Karpas-422 (cell line): ENCODE data around the gene SUGCT. TPM values are rescaled to one million over a fixed set of nuclear protein-coding genes. Genes with fewer than 3 reads are reported as not detected.

Source experiments
- DNase-seq: peaks from one replicate; pipeline ENCODE4 v3.0.0-alpha.2; 2015
- H2AFZ ChIP-seq: fragments of 200-600 bp; sonication (generic); 2 replicates; pipeline ENCODE4 v1.6.1; 2014; ENCODE audit warnings: antibody characterized with exemption, low read length, mixed read lengths
- H3K27ac ChIP-seq: fragments of 200-600 bp; sonication (generic); 2 replicates; pipeline ENCODE4 v1.5.1; 2014; ENCODE audit warnings: mild to moderate bottlenecking, low read length, moderate library complexity
- H3K27me3 ChIP-seq: fragments of 200-600 bp; sonication (generic); 2 replicates; pipeline ENCODE4 v1.6.1; 2014; ENCODE audit warnings: low read length, mixed read lengths
- H3K36me3 ChIP-seq: fragments of 200-600 bp; sonication (generic); 2 replicates; pipeline ENCODE4 v1.6.1; 2014; ENCODE audit warnings: low read length, mixed read lengths; ENCODE audit not compliant: insufficient read depth
- H3K4me1 ChIP-seq: fragments of 200-600 bp; sonication (generic); 2 replicates; pipeline ENCODE4 v1.6.1; 2014; ENCODE audit warnings: mild to moderate bottlenecking, low read length, mixed read lengths
- H3K4me2 ChIP-seq: fragments of 200-600 bp; sonication (generic); 2 replicates; pipeline ENCODE4 v1.6.1; 2014; ENCODE audit warnings: low read length, low read depth, mild to moderate bottlenecking; ENCODE audit not compliant: poor library complexity, severe bottlenecking
- H3K4me3 ChIP-seq: fragments of 200-600 bp; sonication (generic); 2 replicates; pipeline ENCODE4 v1.5.1; 2014; ENCODE audit warnings: mild to moderate bottlenecking, antibody characterized with exemption, low read length, mixed read lengths
- H3K79me2 ChIP-seq: fragments of 200-600 bp; sonication (generic); 2 replicates; pipeline ENCODE4 v1.6.1; 2014; ENCODE audit warnings: mild to moderate bottlenecking, low read length, mixed read lengths
- H3K9ac ChIP-seq: fragments of 200-600 bp; sonication (generic); 2 replicates; pipeline ENCODE4 v1.6.0; 2014; ENCODE audit warnings: low read length
- H3K9me2 ChIP-seq: fragments of 200-600 bp; sonication (generic), shearing (Covaris generic); replicated peaks from 2 replicates; pipeline ENCODE4 v1.6.0; 2014; ENCODE audit warnings: mild to moderate bottlenecking, low read length, moderate library complexity; ENCODE audit not compliant: insufficient read depth
- H3K9me3 ChIP-seq: fragments of 300-700, 200-600 bp; sonication (generic); 2 replicates; pipeline ENCODE4 v1.6.1; 2014; ENCODE audit warnings: low read length, mixed read lengths
- H4K20me1 ChIP-seq: fragments of 200-600 bp; sonication (generic); 2 replicates; pipeline ENCODE4 v1.6.1; 2014; ENCODE audit warnings: mild to moderate bottlenecking, antibody characterized with exemption, low read length, low read depth; ENCODE audit not compliant: insufficient read depth
- total RNA-seq: library from RNA; depleted of rRNA; stranded (reverse); fragments of >200 nt; shearing (Covaris generic); gene quantifications from 2 replicates; pipeline ENCODE4 v1.2.3, GENCODE V29; 2014; ENCODE audit warnings: low replicate concordance

SUGCT gene
- total RNA-seq, 1 experiment from 2014 or later: 0.48 TPM

GRCh38 chr7:40638545-40639320 lies 503.9 kb downstream of the SUGCT start:
- Histone ChIP-seq H3K36me3 (no peaks in the 10 kb centered on the region), H3K4me3 (no peak overlapping the region), H3K4me2 (no peak overlapping the region), H3K79me2 (no peaks in the 10 kb centered on the region), H2AFZ (no peak overlapping the region), H3K9ac (no peak overlapping the region), H3K27me3 (no peaks in the 10 kb centered on the region), H3K27ac (no peak overlapping the region), H3K9me2 (no peaks in the 10 kb centered on the region), H4K20me1 (no peaks in the 10 kb centered on the region), H3K9me3 (no peaks in the 10 kb centered on the region), H3K4me1 (no peaks in the 10 kb centered on the region)
- DNase-seq: no peak

- Histone ChIP-seq H3K79me2 (no peaks in the 10 kb centered on the region), H4K20me1 (no peaks in the 10 kb centered on the region), H2AFZ (no peak overlapping the region), H3K4me1 (no peaks in the 10 kb centered on the region), H3K27ac (no peak overlapping the region), H3K27me3 (no peaks in the 10 kb centered on the region), H3K36me3 (no peaks in the 10 kb centered on the region), H3K9me3 (no peaks in the 10 kb centered on the region), H3K9ac (no peak overlapping the region), H3K4me2 (no peak overlapping the region), H3K9me2 (no peaks in the 10 kb centered on the region), H3K4me3 (no peak overlapping the region)
- DNase-seq: no peak
These were observed 505.8 kb downstream of the SUGCT start for GRCh38 chr7:40640566-40640965.

DNA sequence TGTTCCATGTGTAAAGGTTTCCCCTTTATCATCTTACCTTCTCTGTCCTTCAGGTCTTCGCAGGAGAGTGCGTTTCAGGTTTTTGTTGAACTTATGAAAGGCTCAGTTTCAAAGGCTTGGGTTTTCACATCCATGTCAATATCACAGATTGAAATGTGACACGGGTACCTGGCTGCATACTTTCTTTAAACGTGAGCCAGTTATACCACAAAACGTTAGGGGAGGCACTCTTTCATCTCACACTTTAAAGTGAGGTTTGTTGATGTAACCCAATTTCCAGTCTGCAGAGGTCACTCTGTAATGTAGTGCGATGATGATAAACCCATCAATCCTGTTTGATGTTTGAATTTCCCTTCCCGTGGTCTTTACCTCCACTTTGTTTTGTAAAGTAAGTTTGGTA lies 506.9 kb downstream of the SUGCT start:
- H3K4me3 ChIP-seq: no peak overlapping the region
- no peaks in the 10 kb centered on the region for H4K20me1 ChIP-seq
- no peaks in the 10 kb centered on the region for H3K9me2 ChIP-seq
- no peak overlapping the region for H3K9ac ChIP-seq
- no peaks in the 10 kb centered on the region for H3K4me1 ChIP-seq
- H3K79me2 ChIP-seq: no peaks in the 10 kb centered on the region
- H2AFZ ChIP-seq: no peak overlapping the region
- H3K4me2 ChIP-seq: no peak overlapping the region
- no peak for DNase-seq
- no peaks in the 10 kb centered on the region for H3K27me3 ChIP-seq
- no peaks in the 10 kb centered on the region for H3K36me3 ChIP-seq
- H3K27ac ChIP-seq: no peak overlapping the region
- no peaks in the 10 kb centered on the region for H3K9me3 ChIP-seq

DNA sequence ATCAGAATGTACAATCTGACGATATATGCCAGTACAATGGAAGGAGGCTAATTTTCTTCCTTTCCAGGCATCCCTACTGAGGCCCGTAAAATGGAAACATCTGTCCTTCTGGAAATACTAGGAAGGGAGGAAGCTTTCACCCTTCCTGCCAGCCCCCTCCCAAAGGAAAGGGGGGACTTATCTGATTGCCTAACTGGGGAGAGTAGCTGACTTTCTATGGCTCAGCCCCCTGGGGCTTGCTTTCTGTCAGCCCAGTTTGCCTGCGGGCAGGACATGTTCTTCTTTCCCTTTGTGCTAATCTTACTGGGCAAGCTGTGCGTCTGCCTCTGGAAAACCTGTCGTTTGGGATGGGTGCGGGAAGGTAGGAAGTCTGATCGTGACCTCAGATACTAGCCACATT lies 508.9 kb downstream of the SUGCT start:
- no peak for DNase-seq
- Histone ChIP-seq H2AFZ (no peak overlapping the region), H3K4me3 (no peak overlapping the region), H3K79me2 (no peaks in the 10 kb centered on the region), H3K9me3 (no peaks in the 10 kb centered on the region), H3K4me2 (no peak overlapping the region), H3K27ac (no peak overlapping the region), H3K9ac (no peak overlapping the region), H3K4me1 (no peaks in the 10 kb centered on the region), H3K27me3 (no peaks in the 10 kb centered on the region), H3K36me3 (no peaks in the 10 kb centered on the region), H4K20me1 (no peaks in the 10 kb centered on the region), H3K9me2 (no peaks in the 10 kb centered on the region)

DNA sequence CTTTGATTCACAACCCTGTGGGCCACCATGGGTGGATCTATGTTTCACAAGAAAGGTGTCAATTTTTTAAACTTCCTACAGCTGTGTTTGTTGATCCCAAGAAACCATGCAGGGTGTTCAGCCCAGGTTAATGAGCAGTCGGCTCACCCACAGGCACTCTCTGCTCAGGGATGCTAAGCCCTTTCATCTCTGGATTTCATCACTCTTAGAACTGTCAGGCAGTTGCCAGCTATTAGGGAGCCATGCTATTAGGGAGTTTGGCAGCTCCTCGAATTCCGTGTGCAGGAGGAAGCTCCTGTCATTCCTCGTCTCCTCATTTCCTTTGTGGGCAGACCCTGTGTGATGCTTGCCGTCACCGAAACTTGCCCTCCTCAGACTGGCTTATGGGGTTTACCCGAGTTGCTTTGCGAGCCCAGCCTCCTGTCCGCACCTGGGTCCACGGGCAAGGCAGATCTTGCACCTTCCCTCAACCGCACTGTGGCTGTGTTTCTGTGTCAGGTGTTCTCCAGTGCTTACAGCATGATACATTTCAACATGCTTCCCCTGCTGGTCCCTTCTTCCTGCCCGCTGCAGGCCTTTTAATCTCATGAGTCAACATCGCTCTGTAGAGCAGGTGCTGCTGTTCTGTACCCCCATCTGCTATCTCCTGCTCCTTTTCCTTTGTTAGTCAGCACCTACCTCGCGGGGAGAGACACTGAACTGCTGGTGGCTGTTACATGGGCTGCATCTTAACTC lies 509.8 kb downstream of the SUGCT start:
- no peak overlapping the region for H2AFZ ChIP-seq
- no peaks in the 10 kb centered on the region for H3K9me2 ChIP-seq
- H3K27ac ChIP-seq: no peak overlapping the region
- H3K4me1 ChIP-seq: no peaks in the 10 kb centered on the region
- no peak for DNase-seq
- no peak overlapping the region for H3K9ac ChIP-seq
- H3K27me3 ChIP-seq: no peaks in the 10 kb centered on the region
- no peak overlapping the region for H3K4me3 ChIP-seq
- no peak overlapping the region for H3K4me2 ChIP-seq
- H4K20me1 ChIP-seq: no peaks in the 10 kb centered on the region
- no peaks in the 10 kb centered on the region for H3K36me3 ChIP-seq
- no peaks in the 10 kb centered on the region for H3K79me2 ChIP-seq
- no peaks in the 10 kb centered on the region for H3K9me3 ChIP-seq

DNA sequence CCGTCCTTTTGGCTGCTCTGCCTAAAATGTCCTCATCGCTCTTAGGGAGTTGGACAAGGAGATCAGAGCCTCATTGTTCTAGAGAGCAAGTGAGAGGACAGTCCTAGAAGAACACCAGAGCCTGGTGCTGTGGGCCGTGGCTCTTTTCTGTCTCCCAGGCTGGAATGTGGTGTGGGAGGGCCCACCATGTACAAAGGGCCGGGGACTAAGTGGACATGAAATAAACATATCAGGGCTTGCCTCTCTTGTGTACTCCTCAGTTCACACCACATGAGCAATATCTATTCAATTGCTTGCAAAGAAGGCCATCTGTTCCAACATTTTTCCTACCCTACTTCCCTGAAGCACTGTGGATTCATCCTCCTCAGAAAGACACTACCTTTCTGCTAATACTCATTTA lies 510.4 kb downstream of the SUGCT start:
- DNase-seq: no peak
- no peaks in the 10 kb centered on the region for H3K9me2 ChIP-seq
- no peak overlapping the region for H2AFZ ChIP-seq
- H4K20me1 ChIP-seq: no peaks in the 10 kb centered on the region
- no peak overlapping the region for H3K9ac ChIP-seq
- no peaks in the 10 kb centered on the region for H3K79me2 ChIP-seq
- no peak overlapping the region for H3K27ac ChIP-seq
- no peaks in the 10 kb centered on the region for H3K9me3 ChIP-seq
- no peak overlapping the region for H3K4me2 ChIP-seq
- H3K27me3 ChIP-seq: no peaks in the 10 kb centered on the region
- H3K4me1 ChIP-seq: no peaks in the 10 kb centered on the region
- no peaks in the 10 kb centered on the region for H3K36me3 ChIP-seq
- no peak overlapping the region for H3K4me3 ChIP-seq

GRCh38 chr7:40646717-40647116 lies 511.9 kb downstream of the SUGCT start:
- Histone ChIP-seq H3K27ac (no peak overlapping the region), H3K4me1 (no peaks in the 10 kb centered on the region), H3K79me2 (no peaks in the 10 kb centered on the region), H3K9me2 (no peaks in the 10 kb centered on the region), H3K4me2 (no peak overlapping the region), H3K4me3 (no peak overlapping the region), H3K27me3 (no peaks in the 10 kb centered on the region), H3K9me3 (no peaks in the 10 kb centered on the region), H2AFZ (no peak overlapping the region), H3K36me3 (no peaks in the 10 kb centered on the region), H4K20me1 (no peaks in the 10 kb centered on the region), H3K9ac (no peak overlapping the region)
- DNase-seq: no peak

GRCh38 chr7:40647719-40648118 lies 512.9 kb downstream of the SUGCT start:
- H3K27me3 ChIP-seq: no peaks in the 10 kb centered on the region
- H3K36me3 ChIP-seq: no peaks in the 10 kb centered on the region
- no peaks in the 10 kb centered on the region for H3K9me3 ChIP-seq
- no peaks in the 10 kb centered on the region for H3K4me1 ChIP-seq
- H2AFZ ChIP-seq: no peak overlapping the region
- H4K20me1 ChIP-seq: no peaks in the 10 kb centered on the region
- H3K9me2 ChIP-seq: no peaks in the 10 kb centered on the region
- no peaks in the 10 kb centered on the region for H3K79me2 ChIP-seq
- H3K27ac ChIP-seq: no peak overlapping the region
- no peak overlapping the region for H3K4me3 ChIP-seq
- DNase-seq: no peak
- no peak overlapping the region for H3K4me2 ChIP-seq
- no peak overlapping the region for H3K9ac ChIP-seq
